Upper lobe of left lung (tissue), 4 donors: ENCODE data around the gene ERICH4.

Source experiments
- CTCF ChIP-seq, 6 experiments: fragments of 450-650 bp in 4 of 6; fragments of 200-600 bp in 2 of 6; sonication (generic) in 2 of 6; IDR thresholded peaks; one replicate each; pipeline ENCODE4 v1.5.1; 2016 to 2019; ENCODE audit warnings: antibody characterized with exemption in 6 of 6
- EP300 ChIP-seq, 4 donors: sonication (generic); formaldehyde crosslinking; IDR thresholded peaks; one replicate each; pipeline ENCODE4 v1.5.1; 2017; ENCODE audit warnings: antibody characterized with exemption in 4 of 4, control low read depth in 2 of 4
- POLR2A ChIP-seq, 4 donors: fragments of 450-650 bp; IDR thresholded peaks; one replicate each; pipeline ENCODE4 v1.5.1; 2016 to 2017; ENCODE audit warnings: antibody characterized with exemption in 4 of 4, mild to moderate bottlenecking in 2 of 4

- TF ChIP-seq CTCF (IDR thresholded peaks at IDR 0.05) (no peak), POLR2A (IDR thresholded peaks at IDR 0.05) (no peak), EP300 (IDR thresholded peaks at IDR 0.05) (no peak)
These were observed 978 bp downstream of the ERICH4 start for GRCh38 chr19:41443813-41444455.
